HUDEP-2 (cell line): ENCODE results near the gene SYT8.
"Not testable (repeated sequence)": the region's sequence is repeated elsewhere in the genome, so short reads cannot be mapped to it uniquely, and the experiment has no call there.

ENCODE experiments used
- DNase-seq, 76 experiments: peaks; one replicate each; lab custom pipeline; 2025; ENCODE audit not compliant: unreplicated experiment in 76 of 76; lab: John Stamatoyannopoulos, UW

SYT8 gene

DNA sequence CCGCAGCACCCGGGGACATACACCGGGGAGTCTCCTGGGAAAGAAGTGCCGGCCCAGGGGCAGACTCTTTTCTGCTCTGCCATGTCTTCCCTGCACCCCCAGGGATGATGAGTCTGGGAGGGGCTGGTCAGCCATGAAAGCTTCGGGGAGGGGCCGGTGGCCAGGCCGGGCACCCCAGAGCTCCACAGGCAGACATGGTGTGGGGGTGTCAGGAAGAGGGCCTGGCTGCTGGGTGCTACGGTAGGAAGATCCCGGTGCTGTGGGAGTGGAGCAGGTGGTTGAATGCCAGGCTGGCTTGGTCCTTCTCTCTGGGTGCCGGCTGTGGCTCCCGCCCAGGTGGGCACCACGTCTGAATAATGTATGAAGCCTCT is 35.5 kb downstream of the SYT8 start:
- no peak for DNase-seq

DNA sequence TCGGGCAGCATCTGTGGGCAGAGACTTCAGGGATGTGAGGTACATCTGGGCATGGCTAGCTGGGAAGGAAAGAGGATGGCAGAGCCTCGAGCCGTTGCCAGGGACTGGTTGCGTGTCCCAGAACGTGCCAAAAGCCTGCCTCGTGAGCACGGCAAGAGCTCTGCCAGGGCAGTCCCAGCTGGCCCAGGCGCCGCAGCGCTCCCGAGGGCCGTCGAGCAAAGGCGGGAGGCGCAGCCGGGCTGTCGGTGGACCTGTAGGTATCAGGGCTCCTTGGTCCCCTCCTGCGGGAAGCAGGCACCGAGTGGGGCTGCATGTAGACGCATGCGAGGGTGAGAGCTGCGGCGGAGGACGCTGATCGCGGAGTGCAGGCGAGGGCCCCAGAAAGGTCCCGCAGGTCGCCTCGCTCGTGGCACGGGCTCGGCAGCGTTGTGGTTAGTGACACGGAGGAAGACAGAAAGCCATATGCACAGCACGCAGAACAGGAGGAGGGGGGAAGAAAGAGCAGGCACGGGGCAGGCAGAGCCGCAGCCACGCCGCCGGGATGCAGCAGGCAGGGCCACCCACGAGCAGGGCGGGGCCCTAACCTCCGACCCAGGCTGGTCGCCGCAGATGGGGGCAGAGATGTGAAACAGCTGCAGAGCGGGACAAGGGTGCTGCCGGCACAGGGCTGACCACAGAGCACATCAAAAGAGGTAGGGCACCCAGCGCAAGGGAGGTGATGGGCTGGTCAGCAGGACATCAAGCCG is 36.1 kb downstream of the SYT8 start:
- DNase-seq = no peak

DNA sequence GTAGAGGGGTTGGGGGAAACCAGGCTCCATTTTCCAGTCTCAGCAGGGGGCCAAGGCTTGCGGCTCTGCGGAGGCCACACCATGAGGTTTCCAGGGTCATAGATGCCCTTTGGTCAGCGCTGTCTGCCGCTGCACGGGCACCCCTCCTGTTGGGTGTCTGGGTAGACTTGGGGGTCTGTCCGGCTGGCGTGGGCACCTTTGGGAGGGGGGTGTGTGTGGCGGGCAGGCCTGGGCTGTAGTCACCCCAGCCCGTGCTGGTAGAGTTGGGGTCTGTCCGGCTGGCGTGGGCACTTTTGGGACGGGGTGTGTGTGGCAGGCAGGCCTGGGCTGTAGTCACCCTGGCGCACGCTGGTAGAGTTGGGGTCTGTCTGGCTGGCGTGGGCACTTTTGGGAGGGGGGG is 36.7 kb downstream of the SYT8 start:
- no peak for DNase-seq

DNA sequence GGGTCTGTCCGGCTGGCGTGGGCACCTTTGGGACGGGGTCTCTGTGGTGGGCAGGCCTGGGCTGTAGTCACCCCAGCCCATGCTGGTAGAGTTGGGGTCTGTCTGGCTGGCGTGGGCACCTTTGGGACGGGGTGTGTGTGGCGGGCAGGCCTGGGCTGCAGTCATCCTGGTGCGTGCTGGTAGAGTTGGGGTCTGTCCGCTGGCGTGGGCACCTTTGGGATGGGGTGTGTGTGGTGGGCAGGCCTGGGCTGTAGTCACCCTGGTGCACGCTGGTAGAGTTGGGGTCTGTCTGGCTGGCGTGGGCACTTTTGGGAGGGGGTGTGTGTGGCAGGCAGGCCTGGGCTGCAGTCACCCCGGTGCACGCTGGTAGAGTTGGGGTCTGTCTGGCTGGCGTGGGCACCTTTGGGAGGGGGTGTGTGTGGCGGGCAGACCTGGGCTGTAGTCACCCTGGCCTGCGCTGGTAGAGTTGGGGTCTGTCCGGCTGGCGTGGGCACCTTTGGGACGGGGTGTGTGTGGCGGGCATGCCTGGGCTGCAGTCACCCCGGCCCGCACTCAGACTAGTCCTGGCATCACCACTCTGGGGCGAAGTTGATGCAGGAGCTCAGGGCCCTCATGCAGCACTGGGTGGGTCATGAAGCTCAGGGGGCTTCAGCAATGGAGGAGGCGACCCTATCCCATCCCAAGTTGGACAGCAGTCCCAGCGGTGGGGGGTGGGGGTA is 37.6 kb downstream of the SYT8 start:
- no peak for DNase-seq

DNA sequence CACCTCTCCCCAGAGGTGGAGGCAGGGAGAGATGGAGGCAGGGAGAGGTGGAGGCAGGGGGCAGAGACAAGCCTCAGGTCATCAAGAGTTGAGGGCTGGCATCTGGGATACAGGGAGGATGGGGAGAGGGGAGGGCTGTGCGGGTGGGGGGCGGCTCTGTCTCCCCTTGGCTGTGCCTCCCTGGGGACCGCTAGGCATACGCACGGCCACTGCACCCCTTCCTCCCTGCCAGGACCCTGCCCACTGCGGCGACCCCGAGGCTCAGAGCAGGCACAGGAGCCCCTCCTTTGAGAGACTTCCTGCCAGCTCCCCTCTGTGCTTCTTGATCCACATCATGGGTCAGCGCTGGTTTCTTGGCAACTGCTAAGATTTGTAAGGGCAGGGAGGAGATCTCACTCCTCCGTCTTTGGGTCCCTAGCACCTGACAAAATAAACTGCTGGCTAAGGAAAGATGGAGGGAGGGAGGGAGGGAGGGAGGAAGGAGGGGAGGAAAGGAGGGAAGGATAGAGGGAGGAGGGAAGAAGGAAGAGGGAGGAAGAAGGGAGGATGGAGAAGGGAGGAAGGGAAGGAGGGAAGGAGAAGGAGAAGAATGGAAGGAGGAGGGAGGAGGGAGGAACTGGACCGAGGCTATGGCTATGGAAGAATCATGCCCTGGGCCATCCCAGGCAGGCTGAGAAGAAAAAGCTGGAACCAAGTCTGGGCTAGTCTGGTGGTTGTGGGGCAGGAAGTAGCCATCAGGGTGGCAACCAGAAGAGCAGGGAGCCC is 38.4 kb downstream of the SYT8 start:
- DNase-seq = no peak

DNA sequence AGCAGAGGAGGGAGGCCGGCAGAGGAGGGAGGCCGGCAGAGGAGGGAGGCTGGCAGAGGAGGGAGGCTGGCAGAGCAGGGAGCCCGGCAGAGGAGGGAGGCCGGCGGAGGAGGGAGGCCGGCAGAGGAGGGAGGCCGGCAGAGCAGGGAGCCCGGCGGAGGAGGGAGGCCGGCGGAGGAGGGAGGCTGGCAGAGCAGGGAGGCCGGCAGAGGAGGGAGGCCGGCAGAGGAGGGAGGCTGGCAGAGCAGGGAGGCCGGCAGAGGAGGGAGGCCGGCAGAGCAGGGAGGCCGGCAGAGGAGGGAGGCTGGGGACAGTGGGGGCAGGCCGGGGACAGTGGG is 39.0 kb downstream of the SYT8 start:
- not testable (repeated sequence) for DNase-seq

DNA sequence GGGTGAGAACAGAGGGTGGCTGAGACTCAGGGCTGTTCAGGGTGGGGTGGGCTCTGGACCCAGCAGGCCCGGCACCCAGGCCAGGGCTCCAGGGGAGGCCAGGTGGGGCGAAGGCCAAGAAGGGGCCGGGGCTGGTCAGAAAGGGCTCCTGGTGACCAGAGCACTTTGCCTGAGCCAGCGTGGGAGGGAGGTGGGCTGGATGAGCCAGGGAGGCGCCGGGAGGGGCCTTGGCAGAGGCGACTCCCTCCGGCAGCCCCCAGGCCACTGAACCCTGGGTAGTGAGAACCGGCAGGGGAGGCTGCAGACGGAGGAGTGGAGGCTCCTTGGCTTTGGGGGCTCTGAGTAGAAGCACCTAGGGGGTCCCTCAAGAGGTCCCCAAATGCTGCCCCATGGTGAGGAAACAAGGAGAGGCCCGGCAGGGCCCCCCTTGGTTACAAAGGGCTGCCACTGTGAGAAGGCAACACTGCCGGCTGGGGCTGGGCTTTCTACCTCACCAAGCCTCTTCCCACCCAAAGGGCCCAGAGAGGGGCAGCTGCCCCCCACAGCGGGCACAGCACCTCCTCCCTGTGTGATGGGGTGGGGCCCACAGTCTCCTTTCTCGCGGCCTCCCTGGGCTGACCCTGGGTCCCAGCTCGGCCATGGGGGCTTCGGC is 39.8 kb downstream of the SYT8 start:
- DNase-seq = not testable (repeated sequence)

DNA sequence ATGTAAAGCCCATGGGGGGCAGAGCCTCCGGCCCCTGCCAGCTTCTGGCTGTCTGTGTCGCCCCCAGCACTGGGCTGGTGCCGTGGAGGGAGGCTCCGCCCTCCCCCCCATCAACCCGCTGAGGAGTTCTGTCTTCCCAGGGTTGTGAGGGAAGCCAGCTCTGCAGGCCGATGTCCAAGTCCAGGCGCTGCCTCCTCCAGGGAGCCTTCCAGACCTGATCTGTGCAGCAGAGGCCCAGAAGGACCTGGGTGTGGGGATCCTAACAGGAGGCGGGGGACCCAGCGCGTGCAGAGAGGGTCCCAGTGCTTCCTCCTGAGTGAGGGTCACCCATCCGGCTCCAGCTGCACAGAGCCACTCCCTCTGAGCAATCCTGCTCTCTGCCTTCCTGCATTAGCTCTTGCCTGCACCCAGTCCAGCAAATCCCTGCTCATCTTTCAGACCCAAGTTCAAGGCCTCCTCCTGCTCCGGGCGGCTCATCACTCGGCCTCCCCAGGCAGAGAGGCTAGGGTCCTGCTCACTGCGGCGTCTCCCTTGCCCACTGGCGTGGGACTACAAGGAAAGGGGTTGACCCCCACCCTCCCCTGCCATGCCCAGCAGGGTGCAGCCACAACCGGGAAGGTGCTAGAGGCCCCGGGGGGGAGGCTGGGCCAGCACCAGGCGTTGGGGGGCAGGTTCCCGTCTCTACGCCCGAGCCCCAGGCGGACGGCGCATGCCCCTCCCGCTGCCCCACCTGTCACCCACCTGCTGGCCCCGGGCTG is 40.5 kb downstream of the SYT8 start:
- no peak for DNase-seq

DNA sequence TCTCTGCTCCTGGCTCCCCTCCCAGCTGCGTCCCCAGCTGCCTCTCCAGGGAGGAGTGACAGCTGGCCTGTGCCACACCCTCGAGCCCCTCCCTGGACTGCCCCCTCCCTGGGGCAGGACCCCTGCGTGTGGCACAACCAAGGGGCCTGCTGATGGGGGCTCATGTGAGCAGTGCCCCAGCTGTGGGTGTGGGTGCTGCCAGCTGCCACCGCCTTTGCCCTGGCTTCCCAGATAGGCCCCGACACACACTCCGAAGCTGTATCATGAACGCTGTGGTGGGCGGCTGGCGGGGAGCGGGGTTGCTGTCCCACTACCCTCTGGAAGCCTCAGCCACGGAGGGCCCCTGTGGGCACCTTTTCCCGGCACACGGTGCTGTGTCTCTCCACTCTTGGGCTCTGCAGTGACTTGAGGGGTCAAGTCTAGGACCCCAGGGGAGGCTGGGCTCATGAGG is 41.1 kb downstream of the SYT8 start:
- not testable (repeated sequence) for DNase-seq

DNA sequence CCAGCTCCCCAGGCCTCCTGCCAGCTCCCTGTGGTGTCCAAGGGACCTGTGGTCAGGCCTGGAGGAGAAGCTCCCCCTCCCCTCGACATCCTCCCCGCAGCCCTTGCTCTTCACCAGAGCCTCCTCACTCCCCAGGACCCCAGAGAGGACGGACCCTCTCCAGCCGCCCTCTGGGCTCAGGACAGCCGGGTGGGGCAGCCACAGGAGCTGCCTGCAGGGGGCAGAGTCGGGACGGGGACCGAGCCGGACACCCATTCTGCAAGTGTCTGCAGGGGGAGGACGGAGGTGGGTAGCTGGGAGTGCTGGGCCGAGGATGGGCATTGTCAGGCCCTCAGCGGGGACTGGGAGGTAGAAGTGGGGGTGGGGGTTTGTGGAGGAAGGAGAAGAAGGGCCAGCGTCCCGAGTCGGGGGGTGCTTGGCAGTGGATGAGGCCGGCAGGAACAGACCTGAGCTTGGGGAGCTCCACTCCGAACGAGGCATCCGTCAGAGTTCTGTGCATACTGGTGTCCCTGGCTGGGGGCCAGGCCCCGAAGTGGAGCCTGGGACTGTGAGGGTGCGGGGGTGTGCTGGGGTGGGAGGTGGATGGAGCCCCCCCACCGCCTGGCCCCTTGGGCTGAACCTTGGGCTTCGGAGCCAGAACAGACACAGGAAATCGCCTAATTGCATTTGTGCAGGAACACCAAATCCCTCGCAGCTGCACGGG is 41.7 kb downstream of the SYT8 start:
- peak in 22 of 76 experiments; percentile 2 to 52 (median 17) for DNase-seq

DNA sequence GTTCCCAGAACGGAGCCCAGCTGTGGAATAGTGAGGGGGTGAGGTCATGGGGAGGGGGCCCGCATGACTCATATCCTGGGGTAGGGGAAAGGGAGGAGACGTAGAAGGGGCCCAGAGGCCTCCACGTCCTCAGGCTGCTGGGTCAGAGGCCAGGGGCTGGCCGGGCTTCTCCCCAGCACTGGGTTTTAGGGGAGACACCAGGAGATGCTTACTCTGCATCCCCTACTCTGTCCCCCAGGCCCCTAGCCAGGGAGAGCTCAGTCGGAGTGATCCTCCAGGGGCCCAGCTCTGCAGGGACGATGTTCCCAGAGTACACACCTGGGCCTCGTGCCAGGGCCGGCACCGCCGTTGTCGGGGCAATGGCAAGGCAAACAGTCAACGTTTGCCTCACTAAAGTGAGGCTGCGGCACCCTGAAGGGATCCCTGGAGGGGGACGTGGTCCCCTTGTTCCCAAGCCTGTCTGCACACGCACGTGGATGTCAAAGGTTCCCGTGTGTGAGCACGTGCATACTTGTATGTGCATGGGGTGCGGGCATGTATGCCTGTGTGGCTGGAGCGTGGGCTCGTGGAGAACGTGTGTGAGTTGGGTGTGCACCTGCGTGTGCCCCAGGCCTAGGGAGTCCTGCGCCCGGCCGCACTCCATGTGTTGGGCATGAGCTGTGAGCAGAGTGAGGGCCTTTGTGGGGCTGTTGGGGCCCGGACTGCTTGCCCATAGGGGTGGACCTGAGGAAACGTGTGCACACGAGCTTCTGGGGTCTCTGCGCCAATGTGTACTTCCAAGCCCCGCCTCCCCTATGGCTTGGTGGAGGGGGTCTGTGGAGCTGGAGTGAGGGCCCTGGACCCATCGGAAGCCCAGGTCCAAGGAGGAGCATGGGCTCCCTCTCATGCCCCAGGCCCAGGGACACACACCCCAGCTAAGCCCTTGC is 42.7 kb downstream of the SYT8 start:
- no peak for DNase-seq

DNA sequence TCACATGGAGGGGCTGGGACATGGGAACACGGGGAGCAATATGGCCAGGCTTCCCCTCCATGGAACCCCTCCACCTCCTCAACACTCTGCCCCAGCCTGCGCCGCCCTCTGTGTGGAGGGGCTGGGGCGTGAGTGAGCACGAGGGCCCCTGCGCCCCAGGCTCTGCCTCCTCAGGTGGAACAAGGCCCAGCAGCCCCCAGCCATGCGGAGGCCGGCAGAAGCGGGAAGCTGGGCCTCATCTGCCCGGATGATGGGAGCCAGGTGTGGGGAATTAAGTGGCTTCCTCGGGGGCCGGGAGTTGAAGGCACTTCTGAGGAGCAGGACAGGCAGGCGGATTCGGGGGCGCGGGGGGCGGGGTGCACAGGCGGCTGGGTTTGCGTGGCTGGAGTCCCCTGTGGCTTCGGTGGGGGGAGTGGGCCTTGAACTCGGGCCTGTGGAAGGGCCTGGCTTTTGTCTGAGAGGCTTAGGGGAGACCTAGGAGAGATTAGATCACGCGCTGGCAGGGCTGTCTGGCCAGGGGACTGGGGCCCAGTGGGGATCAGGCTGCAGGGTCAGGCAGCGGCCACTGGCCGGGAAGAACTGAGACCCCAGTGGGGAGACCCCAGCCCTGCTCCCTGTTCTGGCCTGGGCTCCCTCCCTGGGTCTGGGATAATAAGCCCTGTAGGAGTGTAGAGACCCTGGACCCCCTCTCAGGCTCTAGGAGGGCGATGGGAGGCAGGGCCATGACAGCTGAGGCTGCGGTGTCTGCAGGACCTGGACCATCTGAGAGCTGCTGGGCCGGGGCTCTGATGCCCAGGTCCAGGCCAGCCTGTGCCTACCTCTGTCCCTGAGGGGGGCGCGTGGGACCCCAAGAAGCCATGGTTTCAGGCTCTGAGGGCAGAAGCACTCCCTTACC is 43.6 kb downstream of the SYT8 start:
- DNase-seq = no peak

DNA sequence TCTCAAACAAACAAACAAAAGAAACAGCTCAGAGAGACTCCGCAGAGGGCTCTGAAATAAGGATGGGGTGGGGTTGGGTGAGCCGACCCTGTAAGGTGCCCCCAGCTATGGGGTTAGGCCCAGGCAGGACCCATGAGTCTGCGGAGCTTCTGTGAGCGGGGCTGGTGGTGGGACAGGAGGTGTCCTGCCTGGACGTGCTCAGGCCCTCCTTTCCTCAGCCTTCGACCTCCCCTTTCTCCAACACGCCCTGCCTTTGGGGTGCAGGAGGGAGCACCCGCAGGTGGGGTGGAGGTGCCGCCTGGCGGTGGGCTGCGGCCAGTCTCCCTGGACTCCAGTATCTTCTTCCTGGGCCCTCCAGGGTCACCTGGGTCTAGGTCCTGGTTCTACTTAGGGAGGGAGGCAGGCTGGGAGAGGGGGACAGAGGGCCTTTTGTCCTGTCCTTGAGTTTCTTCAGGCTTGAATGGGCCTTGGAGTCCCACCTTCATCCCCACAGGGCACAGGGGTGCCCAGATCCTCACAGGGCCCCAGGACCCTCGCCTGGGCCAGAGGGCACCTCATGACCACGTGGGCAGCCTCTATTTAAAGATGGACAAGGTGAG is 44.7 kb downstream of the SYT8 start:
- DNase-seq = no peak

DNA sequence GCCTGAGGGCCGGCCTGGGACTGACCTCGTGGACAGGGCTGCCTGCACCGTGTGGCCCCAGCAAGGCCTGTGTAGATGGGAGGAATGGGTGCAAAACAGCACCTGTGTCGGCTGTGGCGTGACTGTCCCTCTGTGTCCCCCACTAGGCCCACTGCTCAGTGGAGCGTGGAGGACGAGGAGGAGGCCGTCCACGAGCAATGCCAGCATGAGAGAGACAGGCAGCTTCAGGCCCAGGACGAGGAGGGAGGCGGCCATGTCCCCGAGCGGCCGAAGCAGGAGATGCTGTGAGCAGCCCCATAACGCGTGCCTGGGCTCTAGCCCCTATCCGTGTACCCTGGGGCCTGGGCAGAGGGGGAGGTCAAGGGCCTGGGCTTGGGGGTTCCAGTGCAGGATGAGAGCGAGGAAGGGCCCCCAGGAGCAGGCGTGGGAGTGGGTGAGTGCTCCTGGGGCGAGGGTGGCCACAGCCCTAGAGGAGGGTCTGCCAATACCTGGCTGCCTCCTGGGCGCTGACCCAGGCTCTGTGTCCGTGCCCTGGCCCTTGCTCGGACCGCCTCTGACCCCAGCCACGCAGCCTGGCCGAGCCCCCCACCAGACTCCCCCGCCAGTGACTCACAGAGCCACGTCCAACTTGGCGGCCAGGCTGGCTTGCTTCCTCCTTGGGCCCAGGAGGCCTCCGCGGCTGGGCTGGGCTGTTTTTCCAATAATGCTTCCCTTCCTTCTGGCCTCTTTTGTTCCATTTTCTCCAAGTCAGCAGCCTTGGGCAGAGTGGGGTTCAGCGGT is 45.3 kb downstream of the SYT8 start:
- DNase-seq = no peak

DNA sequence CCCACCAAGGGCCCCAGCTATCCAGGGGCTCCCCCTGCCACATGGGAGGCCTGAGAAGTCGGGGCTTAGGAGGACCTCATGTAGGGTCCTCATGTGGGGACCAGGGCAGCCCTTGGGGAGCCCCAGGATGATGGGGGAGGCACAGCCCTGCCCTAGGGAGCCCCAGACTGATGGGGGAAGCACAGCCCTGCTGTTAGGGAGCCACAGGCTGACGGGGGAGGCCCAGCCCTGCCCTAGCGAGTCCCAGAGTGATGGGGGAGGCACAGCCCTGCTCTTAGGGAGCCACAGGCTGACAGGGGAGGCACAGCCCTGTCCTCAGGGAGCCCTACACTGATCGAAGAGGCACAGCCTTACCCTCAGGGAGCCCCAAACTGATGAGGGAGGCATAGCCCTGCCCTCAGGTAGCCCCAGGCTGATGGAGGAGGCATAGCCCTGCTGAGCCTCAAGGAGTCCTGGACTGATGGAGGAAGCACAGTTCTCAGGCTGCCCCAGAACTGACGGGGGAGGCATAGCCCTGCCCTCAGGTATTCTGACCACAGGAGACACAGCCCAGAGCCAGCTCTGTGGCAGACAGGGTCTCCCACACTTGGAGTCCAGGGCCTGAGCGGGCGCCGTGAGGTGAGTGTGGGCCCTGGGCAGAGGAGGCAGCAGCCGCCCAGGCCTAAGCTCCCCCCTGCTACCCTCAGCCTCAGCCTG is 46.1 kb downstream of the SYT8 start:
- DNase-seq = no peak
